Measurements from ENCODE around the gene COMMD7. TPM values are rescaled to one million over a fixed set of nuclear protein-coding genes. Genes with fewer than 3 reads are reported as not detected.
A peak's percentile ranks its signal among the peaks of the same experiment; 100 is the strongest.

Gene COMMD7
- total and polyA plus RNA-seq, 9 of the 15 experiments (the other 6 are each of a cell fraction or from before 2014, with no cell fraction given) = 11.9 to 69.1 (median 34.7) TPM

DNA sequence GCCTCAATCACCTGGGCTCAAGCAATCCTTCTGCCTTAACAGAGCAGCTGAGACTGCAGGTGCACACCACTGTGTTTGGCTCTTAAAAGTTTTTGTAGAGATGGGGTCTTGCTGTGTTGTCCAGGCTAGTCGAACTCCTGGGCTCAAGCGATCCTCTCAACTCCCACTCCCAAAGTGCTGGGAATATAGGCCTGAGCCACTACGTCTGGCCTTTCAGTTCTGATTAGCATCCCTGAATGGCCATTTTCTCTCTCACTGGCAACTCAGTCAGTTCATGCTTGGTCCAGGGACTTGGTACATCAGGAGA, 47.4 kb upstream of the COMMD7 start:
- Histone ChIP-seq H3K9me1 (ENCODE audit: control insufficient read depth, insufficient read depth, low read length) (no peaks in the 10 kb centered on the region), H3K27me3 (ENCODE audit: control insufficient read depth in 2 of 2, insufficient read depth in 2 of 2, low read length in 2 of 2) (no peaks in the 10 kb centered on the region), H3K79me2 (ENCODE audit: control insufficient read depth, insufficient read depth, low read length) (peaks cover 6% of the 10 kb centered on the region; the same call in 1 of the 3 replicates), H4K20me1 (replicated peaks; ENCODE audit: control insufficient read depth, insufficient read depth, low read length) (peaks cover 8% of the 10 kb centered on the region; the same call in 1 of the 2 replicates), H3K4me3 (no peak overlapping the region), H2AFZ (ENCODE audit: low read depth, low read length) (no peak overlapping the region), H3K4me2 (ENCODE audit: insufficient read depth, low read length) (no peak overlapping the region), H3K9ac (ENCODE audit: insufficient read depth in 1 of 2, low read depth in 2 of 2, low read length in 2 of 2) (no peak overlapping the region), H3K9me3 (replicated peaks; ENCODE audit: control insufficient read depth, insufficient read depth, low read depth, low read length) (no peaks in the 10 kb centered on the region), H3K36me3 (ENCODE audit: control insufficient read depth, insufficient read depth, low read length) (peaks cover 97% of the 10 kb centered on the region), H3K27ac (ENCODE audit: extremely low read depth, low read depth, low read length) (no peak overlapping the region), H3K4me1 (replicated peaks in 1 of 2; ENCODE audit: control insufficient read depth in 2 of 2, insufficient read depth in 2 of 2, low read length in 2 of 2) (no peaks in the 10 kb centered on the region)
- TF ChIP-seq NFATC3 (IDR thresholded peaks at IDR 0.05) = no peak
- TF ChIP-seq ZNF121 (CRISPR knock-in tag; conservative IDR thresholded peaks at IDR 0.05) = peak; percentile 67; the same call in 1 of the 2 replicates
- POLR2A ChIA-PET = interaction anchor here (0.7 to 1.3 kb wide), 2 partner anchors 13 to 32 kb away, joined by 3 to 4 read pairs; no protein-coding TSS in a partner anchor
- FAIRE-seq (no peak), DNase-seq (ENCODE audit: extremely low read depth in 1 of 4, low spot score in 3 of 4) (no peak), ATAC-seq (no peak)
- CTCF ChIA-PET (ENCODE audit: low intra/inter-chr PET ratio) = interaction anchor here (1.0 kb wide), 1 partner anchor 155 kb away, joined by 3 read pairs; no protein-coding TSS in a partner anchor
- WGBS (ENCODE audit: insufficient coverage, low coverage, missing lambda C conversion rate) = 96% methylated on average over 3 of the region's 3 CpGs
- BruUV-seq (replicated peaks) = no TSS peak
- intact Hi-C loops (cut with micrococcal nuclease) (loop anchor here (1.0 to 10.0 kb wide), 2 partner anchors 104 to 304 kb away; no protein-coding TSS in a partner anchor), in situ Hi-C loops (cut with MboI) (no loop called here)

GRCh38 chr20:32789896-32790750, 46.9 kb upstream of the COMMD7 start:
- H3K9ac ChIP-seq (ENCODE audit: insufficient read depth in 1 of 2, low read depth in 2 of 2, low read length in 2 of 2) = no peak overlapping the region
- POLR2A ChIA-PET = interaction anchor here (0.7 to 1.3 kb wide), 5 partner anchors 14 to 169 kb away, joined by 3 to 4 read pairs (median 3); no protein-coding TSS in a partner anchor
- H3K4me1 ChIP-seq (replicated peaks in 1 of 2; ENCODE audit: control insufficient read depth in 2 of 2, insufficient read depth in 2 of 2, low read length in 2 of 2) = no peaks in the 10 kb centered on the region
- ATAC-seq (peak; percentile 97), FAIRE-seq (peak; percentile 82), DNase-seq (ENCODE audit: extremely low read depth in 1 of 4, low spot score in 3 of 4) (peak; percentile 76 to 83 (median 80))
- CTCF ChIA-PET (ENCODE audit: low intra/inter-chr PET ratio) = interaction anchor here (0.7 to 1.0 kb wide), 2 partner anchors 36 to 156 kb away, joined by 3 read pairs; no protein-coding TSS in a partner anchor
- in situ Hi-C loops (cut with MboI) = no loop called here
- no peak overlapping the region for H3K27ac ChIP-seq (ENCODE audit: extremely low read depth, low read depth, low read length)
- no peak overlapping the region for H2AFZ ChIP-seq (ENCODE audit: low read depth, low read length)
- WGBS (ENCODE audit: insufficient coverage, low coverage, missing lambda C conversion rate) = 64% methylated on average over 6 of the region's 6 CpGs
- peaks cover 6% of the 10 kb centered on the region; the same call in 1 of the 3 replicates for H3K79me2 ChIP-seq (ENCODE audit: control insufficient read depth, insufficient read depth, low read length)
- BruUV-seq (replicated peaks) = no TSS peak
- intact Hi-C loops (cut with micrococcal nuclease) = loop anchor here (1.0 to 10.0 kb wide), 2 partner anchors 104 to 305 kb away; no protein-coding TSS in a partner anchor
- H3K9me1 ChIP-seq (ENCODE audit: control insufficient read depth, insufficient read depth, low read length) = no peaks in the 10 kb centered on the region
- H3K4me3 ChIP-seq = no peak overlapping the region
- no peak overlapping the region for H3K4me2 ChIP-seq (ENCODE audit: insufficient read depth, low read length)
- peaks cover 8% of the 10 kb centered on the region; the same call in 1 of the 2 replicates for H4K20me1 ChIP-seq (replicated peaks; ENCODE audit: control insufficient read depth, insufficient read depth, low read length)
- H3K9me3 ChIP-seq (replicated peaks; ENCODE audit: control insufficient read depth, insufficient read depth, low read depth, low read length) = no peaks in the 10 kb centered on the region
- peaks cover 97% of the 10 kb centered on the region for H3K36me3 ChIP-seq (ENCODE audit: control insufficient read depth, insufficient read depth, low read length)
- no peaks in the 10 kb centered on the region for H3K27me3 ChIP-seq (ENCODE audit: control insufficient read depth in 2 of 2, insufficient read depth in 2 of 2, low read length in 2 of 2)
- peak; percentile 23; the same call in 1 of the 2 replicates for TF ChIP-seq FOXP1 (CRISPR knock-in tag; IDR thresholded peaks at IDR 0.05)
- peak; percentile 21; the same call in 1 of the 2 replicates for TF ChIP-seq CREM (IDR thresholded peaks at IDR 0.05; ENCODE audit: low read depth)
- TF ChIP-seq ZNF3 (CRISPR knock-in tag; IDR thresholded peaks at IDR 0.05) = no peak
- 0 out of 2 replicates have a peak, but pooled peaks have one; percentile 21 for TF ChIP-seq MYC (IDR thresholded peaks at IDR 0.05; ENCODE audit: low read depth, low read length)
- no peak for TF ChIP-seq MYC (CRISPR knock-in tag; IDR thresholded peaks at IDR 0.05; ENCODE audit: borderline replicate concordance, low read depth)
- TF ChIP-seq, protein P1, sequence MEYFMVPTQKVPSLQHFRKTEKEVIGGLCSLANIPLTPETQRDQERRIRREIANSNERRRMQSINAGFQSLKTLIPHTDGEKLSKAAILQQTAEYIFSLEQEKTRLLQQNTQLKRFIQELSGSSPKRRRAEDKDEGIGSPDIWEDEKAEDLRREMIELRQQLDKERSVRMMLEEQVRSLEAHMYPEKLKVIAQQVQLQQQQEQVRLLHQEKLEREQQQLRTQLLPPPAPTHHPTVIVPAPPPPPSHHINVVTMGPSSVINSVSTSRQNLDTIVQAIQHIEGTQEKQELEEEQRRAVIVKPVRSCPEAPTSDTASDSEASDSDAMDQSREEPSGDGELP (CRISPR knock-in tag; IDR thresholded peaks at IDR 0.05; ENCODE audit: borderline replicate concordance) = peak; percentile 41; the same call in 1 of the 2 replicates
- TF ChIP-seq ZNF41 (CRISPR knock-in tag; conservative IDR thresholded peaks at IDR 0.05) = no peak
- TF ChIP-seq SMC3 (conservative IDR thresholded peaks at IDR 0.05; ENCODE audit: insufficient read depth, low read depth, low read length) = peak; percentile 78
- 0 out of 2 replicates have a peak, but pooled peaks have one; percentile 14 for TF ChIP-seq CC2D1A (IDR thresholded peaks at IDR 0.05)
- TF ChIP-seq ZNF121 (CRISPR knock-in tag; conservative IDR thresholded peaks at IDR 0.05) = no peak
- peak; percentile 57 to 81 for TF ChIP-seq RAD21 (CRISPR knock-in tag; conservative IDR thresholded peaks at IDR 0.05 in 1 of 2, IDR thresholded peaks at IDR 0.05 in 1 of 2)
